ENCODE data around the gene CXCR5. TPM values are rescaled to one million over a fixed set of nuclear protein-coding genes. Genes with fewer than 3 reads are reported as not detected.

CXCR5 gene
- total and polyA plus RNA-seq, 2 donors (not counting 1 experiment from before 2014, with no cell fraction given) = 111 to 163 TPM

DNA sequence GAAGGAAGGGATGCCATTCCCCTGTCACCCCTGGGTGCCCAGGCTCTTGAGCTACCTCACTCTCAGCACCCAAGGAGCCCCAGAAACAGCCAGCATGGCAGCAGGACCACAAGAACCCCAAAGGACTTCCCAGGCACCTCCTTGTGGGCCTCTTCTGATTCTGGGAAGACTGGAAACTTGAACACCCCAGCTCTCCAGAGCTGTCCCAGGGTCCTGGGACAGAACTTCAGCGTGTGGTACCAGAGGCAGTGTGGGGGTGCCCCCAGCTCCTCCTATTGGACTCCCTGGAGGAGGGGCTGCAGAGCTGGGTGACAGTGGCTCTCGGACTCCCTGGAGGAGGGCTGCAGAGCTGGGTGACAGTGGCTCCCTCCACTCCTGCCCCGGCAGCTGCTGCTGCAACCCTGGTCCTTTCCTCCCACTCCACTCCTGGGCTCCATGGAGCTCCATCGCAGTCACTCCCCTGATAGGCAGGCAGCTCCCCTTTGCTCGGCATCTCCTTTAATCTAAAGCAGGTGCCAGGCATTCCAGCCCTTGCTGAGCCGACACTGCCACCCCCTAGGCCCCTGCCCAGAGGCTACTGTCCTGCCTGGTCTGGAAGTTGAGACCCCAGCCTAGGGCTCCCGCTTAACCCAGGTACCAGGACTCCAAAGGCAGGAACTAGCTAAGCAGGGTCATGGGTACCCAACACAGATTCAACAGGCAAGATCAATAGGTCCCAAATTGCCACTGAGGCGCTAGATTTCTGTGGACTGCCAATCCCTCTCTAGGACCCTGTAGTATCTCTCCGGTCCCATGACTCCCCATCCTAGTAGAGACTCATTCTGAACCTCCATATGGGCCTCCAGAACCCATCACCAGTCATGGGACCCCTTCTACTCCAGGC, 39.3 kb downstream of the CXCR5 start:
- POLR2A ChIA-PET = interaction anchor here (0.6 to 2.3 kb wide), 3 partner anchors 9 to 162 kb away, joined by 3 to 20 read pairs (median 4); no protein-coding TSS in a partner anchor
- H3K4me1 ChIP-seq (ENCODE audit: control insufficient read depth in 2 of 2, insufficient read depth in 2 of 2, low read length in 2 of 2) = peaks cover 72 to 85% of the 10 kb centered on the region in 2 donors
- H3K4me3 ChIP-seq (ENCODE audit: control extremely low read depth in 1 of 5, extremely low read depth in 1 of 5, insufficient read depth in 1 of 5, low read depth in 2 of 5, low read length in 4 of 5) = peak overlapping the region in 4 of 5 experiments; percentile 73 to 98 (median 94)
- H3K36me3 ChIP-seq (replicated peaks in 1 of 2; ENCODE audit: control extremely low read depth in 1 of 2, control insufficient read depth in 1 of 2, extremely low read depth in 1 of 2, insufficient read depth in 2 of 2, low read length in 1 of 2) = peaks cover 0 to 14% of the 10 kb centered on the region in 2 experiments
- peaks cover 76% of the 10 kb centered on the region for H3K4me1 Mint-ChIP-seq
- peak overlapping the region; percentile 98 for H3K4me2 ChIP-seq (replicated peaks; ENCODE audit: low read depth, low read length, poor library complexity, severe bottlenecking)
- WGBS (ENCODE audit: insufficient coverage) = 93% methylated on average over 9 of the region's 9 CpGs
- peaks cover 76% of the 10 kb centered on the region for H3K79me2 ChIP-seq (ENCODE audit: control insufficient read depth, insufficient read depth, low read length)
- peaks cover 38% of the 10 kb centered on the region for H4K20me1 ChIP-seq (ENCODE audit: control insufficient read depth, insufficient read depth, low read length, poor library complexity, severe bottlenecking)
- H3K27me3 ChIP-seq (replicated peaks in 1 of 4; ENCODE audit: control extremely low read depth in 1 of 4, control insufficient read depth in 3 of 4, insufficient read depth in 4 of 4, low read length in 3 of 4) = no peaks in the 10 kb centered on the region
- intact Hi-C loops (cut with micrococcal nuclease) = no loop called here
- no peak for DNase-seq
- CTCF ChIA-PET = interaction anchor here (1.1 to 12.7 kb wide), 4 partner anchors 13 to 233 kb away, joined by 3 to 288 read pairs (median 4); no protein-coding TSS in a partner anchor
- TF ChIP-seq, protein P1, sequence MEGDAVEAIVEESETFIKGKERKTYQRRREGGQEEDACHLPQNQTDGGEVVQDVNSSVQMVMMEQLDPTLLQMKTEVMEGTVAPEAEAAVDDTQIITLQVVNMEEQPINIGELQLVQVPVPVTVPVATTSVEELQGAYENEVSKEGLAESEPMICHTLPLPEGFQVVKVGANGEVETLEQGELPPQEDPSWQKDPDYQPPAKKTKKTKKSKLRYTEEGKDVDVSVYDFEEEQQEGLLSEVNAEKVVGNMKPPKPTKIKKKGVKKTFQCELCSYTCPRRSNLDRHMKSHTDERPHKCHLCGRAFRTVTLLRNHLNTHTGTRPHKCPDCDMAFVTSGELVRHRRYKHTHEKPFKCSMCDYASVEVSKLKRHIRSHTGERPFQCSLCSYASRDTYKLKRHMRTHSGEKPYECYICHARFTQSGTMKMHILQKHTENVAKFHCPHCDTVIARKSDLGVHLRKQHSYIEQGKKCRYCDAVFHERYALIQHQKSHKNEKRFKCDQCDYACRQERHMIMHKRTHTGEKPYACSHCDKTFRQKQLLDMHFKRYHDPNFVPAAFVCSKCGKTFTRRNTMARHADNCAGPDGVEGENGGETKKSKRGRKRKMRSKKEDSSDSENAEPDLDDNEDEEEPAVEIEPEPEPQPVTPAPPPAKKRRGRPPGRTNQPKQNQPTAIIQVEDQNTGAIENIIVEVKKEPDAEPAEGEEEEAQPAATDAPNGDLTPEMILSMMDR (IDR thresholded peaks at IDR 0.05) = no peak
- TF ChIP-seq EZH2 (IDR thresholded peaks at IDR 0.05; ENCODE audit: borderline replicate concordance, insufficient read depth, low read depth, low read length, poor library complexity, severe bottlenecking) = no peak
- no peaks in the 10 kb centered on the region for H3K9me3 Mint-ChIP-seq (ENCODE audit: insufficient read depth)
- peak overlapping the region; percentile 78 for H3K9ac ChIP-seq (ENCODE audit: low read length)
- no peak for ATAC-seq (ENCODE audit: low read depth)
- no peaks in the 10 kb centered on the region for H3K9me3 ChIP-seq (ENCODE audit: control extremely low read depth in 1 of 3, control insufficient read depth in 2 of 3, insufficient read depth in 1 of 3, low read length in 2 of 3)
- peak overlapping the region; percentile 80 for H3K27ac Mint-ChIP-seq
- H2AFZ ChIP-seq (ENCODE audit: insufficient read depth, low read depth, low read length, poor library complexity, severe bottlenecking) = no peak overlapping the region
- H3K27ac ChIP-seq (ENCODE audit: low read length in 2 of 2) = peak overlapping the region in 1 of 2 donors; percentile 78
- H3K4me3 Mint-ChIP-seq = peak overlapping the region; percentile 90
- H3K27me3 Mint-ChIP-seq = no peaks in the 10 kb centered on the region
